Measurements from ENCODE around the gene DMXL1.
"Not testable (repeated sequence)": the region's sequence is repeated elsewhere in the genome, so short reads cannot be mapped to it uniquely, and the experiment has no call there.

Gene DMXL1

GRCh38 chr5:119122474-119122873 is 51.6 kb downstream of the DMXL1 start:
- not testable (repeated sequence) for DNase-seq (ENCODE audit: low read depth)

GRCh38 chr5:119123280-119123679 is 52.4 kb downstream of the DMXL1 start:
- DNase-seq (ENCODE audit: low read depth), result no peak

GRCh38 chr5:119129770-119130169 is 58.9 kb downstream of the DMXL1 start:
- no peak for DNase-seq (ENCODE audit: low read depth)

GRCh38 chr5:119131530-119132304 is 60.8 kb downstream of the DMXL1 start:
- no peak for DNase-seq (ENCODE audit: low read depth)

GRCh38 chr5:119135743-119136142 is 64.9 kb downstream of the DMXL1 start:
- DNase-seq (ENCODE audit: low read depth), result not testable (repeated sequence)

- DNase-seq (ENCODE audit: low read depth), result no peak
Measured at GRCh38 chr5:119136666-119137318, 65.9 kb downstream of the DMXL1 start.

GRCh38 chr5:119153629-119154028 is 82.7 kb downstream of the DMXL1 start:
- no peak for DNase-seq (ENCODE audit: low read depth)

- DNase-seq (ENCODE audit: low read depth), result no peak
Measured at GRCh38 chr5:119158144-119158543, 87.3 kb downstream of the DMXL1 start.

- DNase-seq (ENCODE audit: low read depth), result no peak
Measured at GRCh38 chr5:119161430-119161829, 90.5 kb downstream of the DMXL1 start.

- DNase-seq (ENCODE audit: low read depth), result no peak
Measured at GRCh38 chr5:119166026-119166425, 95.1 kb downstream of the DMXL1 start.

GRCh38 chr5:119168401-119168800 is 97.5 kb downstream of the DMXL1 start:
- DNase-seq (ENCODE audit: low read depth), result no peak

- no peak for DNase-seq (ENCODE audit: low read depth)
Measured at GRCh38 chr5:119171686-119172085, 100.8 kb downstream of the DMXL1 start.

GRCh38 chr5:119174578-119175163 is 103.8 kb downstream of the DMXL1 start:
- no peak for DNase-seq (ENCODE audit: low read depth)

GRCh38 chr5:119176785-119177184 is 105.9 kb downstream of the DMXL1 start:
- no peak for DNase-seq (ENCODE audit: low read depth)

- DNase-seq (ENCODE audit: low read depth), result no peak
Measured at GRCh38 chr5:119177226-119177625, 106.3 kb downstream of the DMXL1 start.

GRCh38 chr5:119178435-119178834 is 107.5 kb downstream of the DMXL1 start:
- DNase-seq (ENCODE audit: low read depth), result no peak

- no peak for DNase-seq (ENCODE audit: low read depth)
Measured at GRCh38 chr5:119179857-119180641, 109.2 kb downstream of the DMXL1 start.

GRCh38 chr5:119185512-119185911 is 114.6 kb downstream of the DMXL1 start:
- not testable (repeated sequence) for DNase-seq (ENCODE audit: low read depth)

GRCh38 chr5:119187776-119188529 is 117.1 kb downstream of the DMXL1 start:
- DNase-seq (ENCODE audit: low read depth), result no peak

GRCh38 chr5:119190470-119191095 is 119.7 kb downstream of the DMXL1 start:
- DNase-seq (ENCODE audit: low read depth), result no peak

- no peak for DNase-seq (ENCODE audit: low read depth)
Measured at GRCh38 chr5:119191944-119192343, 121.1 kb downstream of the DMXL1 start.
